IPS-20b (cell line): ENCODE results near the gene FBXL20.

Source experiments
- H3K27ac ChIP-seq: one replicate; pipeline ENCODE4 v1.5.1; 2013; ENCODE audit warnings: low read length
- H3K27me3 ChIP-seq: 2 replicates; pipeline ENCODE4 v1.6.1; 2013; ENCODE audit warnings: mild to moderate bottlenecking, low read length, inconsistent platforms; ENCODE audit not compliant: insufficient read depth
- H3K36me3 ChIP-seq: 2 replicates; pipeline ENCODE4 v1.6.1; 2013; ENCODE audit warnings: low read depth, mild to moderate bottlenecking, inconsistent platforms, low read length, moderate library complexity; ENCODE audit not compliant: insufficient read depth
- H3K4me1 ChIP-seq: 2 replicates; pipeline ENCODE4 v1.6.1; 2013; ENCODE audit warnings: mild to moderate bottlenecking, control low read depth, inconsistent platforms, low read length, moderate library complexity; ENCODE audit not compliant: insufficient read depth
- H3K4me3 ChIP-seq: 2 replicates; pipeline ENCODE4 v1.5.1; 2013; ENCODE audit warnings: mild to moderate bottlenecking, low read length, inconsistent platforms
- H3K9ac ChIP-seq: 2 replicates; pipeline ENCODE4 v1.6.1; 2013; ENCODE audit warnings: low read depth, mild to moderate bottlenecking, inconsistent platforms, low read length, moderate library complexity
- H3K9me3 ChIP-seq: 2 replicates; pipeline ENCODE4 v1.6.1; 2013; ENCODE audit warnings: mild to moderate bottlenecking, low read depth, low read length, inconsistent platforms; ENCODE audit not compliant: insufficient read depth

The FBXL20 gene

DNA sequence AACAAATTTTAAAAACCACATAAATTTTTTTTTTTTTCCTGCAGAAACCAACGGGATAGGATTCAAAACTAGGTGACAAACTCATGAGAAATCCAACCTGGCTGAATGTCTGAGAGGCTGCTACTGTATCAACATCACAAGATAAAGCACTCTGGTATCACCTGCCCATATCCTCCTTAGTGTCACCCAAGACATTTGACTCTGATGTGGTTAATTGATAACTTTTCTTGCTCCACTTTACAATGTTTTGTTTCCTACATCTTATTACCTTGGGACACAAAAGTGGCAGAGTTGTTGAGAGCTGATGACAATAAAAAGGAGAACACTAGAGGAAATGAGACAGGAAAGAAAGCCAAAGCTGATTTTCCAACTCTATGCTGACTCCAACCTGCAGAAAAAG lies 4.0 kb upstream of the FBXL20 start:
- H3K4me1 ChIP-seq, result peaks cover 3% of the 10 kb centered on the region; the same call in 1 of the 2 replicates
- H3K4me3 ChIP-seq, result no peak overlapping the region
- H3K9me3 ChIP-seq, result no peaks in the 10 kb centered on the region
- no peak overlapping the region for H3K9ac ChIP-seq
- peaks cover 45% of the 10 kb centered on the region for H3K36me3 ChIP-seq
- H3K27ac ChIP-seq, result no peak overlapping the region
- peaks cover 2% of the 10 kb centered on the region; the same call in 1 of the 2 replicates for H3K27me3 ChIP-seq

DNA sequence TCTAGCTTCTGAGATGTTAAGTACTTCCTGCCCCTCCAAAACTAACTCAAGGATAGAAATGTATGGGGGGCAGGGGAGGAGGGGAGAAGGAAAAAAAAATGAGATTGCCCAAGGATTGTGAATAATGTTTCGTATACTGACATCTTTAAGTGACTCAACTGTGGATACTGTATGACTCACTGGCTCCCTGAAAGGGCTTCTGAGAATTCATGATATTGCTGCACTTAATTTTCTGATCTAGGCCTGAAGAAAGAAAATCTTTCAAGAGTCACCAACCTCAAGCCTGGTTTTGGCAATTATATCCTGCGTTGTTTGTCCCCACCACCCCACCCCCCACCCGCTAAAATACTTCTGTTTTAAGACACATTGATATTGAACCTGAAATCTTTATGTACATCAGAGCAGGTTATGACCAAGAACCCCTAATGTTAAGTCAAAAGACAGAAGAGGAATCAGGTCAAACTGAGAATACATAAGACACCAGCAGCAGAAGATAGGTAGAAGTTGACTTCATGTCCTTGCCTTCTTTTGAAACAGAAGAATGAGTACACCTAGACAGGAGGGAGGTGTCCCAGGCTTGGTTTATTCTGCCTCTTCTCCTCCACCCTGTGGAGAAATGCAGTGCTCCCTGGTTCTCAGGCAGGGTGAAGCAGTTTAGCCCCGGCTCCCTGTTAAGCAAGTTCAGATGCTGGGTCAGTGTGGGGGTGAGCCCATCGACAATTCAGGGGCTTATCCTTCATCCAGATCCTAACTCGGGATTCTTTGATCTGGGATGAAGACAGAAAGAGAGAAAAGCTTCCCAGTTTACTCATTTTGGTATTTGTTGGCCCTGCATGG lies 3.3 kb upstream of the FBXL20 start:
- Histone ChIP-seq H3K9ac (no peak overlapping the region), H3K4me1 (peaks cover 3% of the 10 kb centered on the region; the same call in 1 of the 2 replicates), H3K27ac (no peak overlapping the region)

DNA sequence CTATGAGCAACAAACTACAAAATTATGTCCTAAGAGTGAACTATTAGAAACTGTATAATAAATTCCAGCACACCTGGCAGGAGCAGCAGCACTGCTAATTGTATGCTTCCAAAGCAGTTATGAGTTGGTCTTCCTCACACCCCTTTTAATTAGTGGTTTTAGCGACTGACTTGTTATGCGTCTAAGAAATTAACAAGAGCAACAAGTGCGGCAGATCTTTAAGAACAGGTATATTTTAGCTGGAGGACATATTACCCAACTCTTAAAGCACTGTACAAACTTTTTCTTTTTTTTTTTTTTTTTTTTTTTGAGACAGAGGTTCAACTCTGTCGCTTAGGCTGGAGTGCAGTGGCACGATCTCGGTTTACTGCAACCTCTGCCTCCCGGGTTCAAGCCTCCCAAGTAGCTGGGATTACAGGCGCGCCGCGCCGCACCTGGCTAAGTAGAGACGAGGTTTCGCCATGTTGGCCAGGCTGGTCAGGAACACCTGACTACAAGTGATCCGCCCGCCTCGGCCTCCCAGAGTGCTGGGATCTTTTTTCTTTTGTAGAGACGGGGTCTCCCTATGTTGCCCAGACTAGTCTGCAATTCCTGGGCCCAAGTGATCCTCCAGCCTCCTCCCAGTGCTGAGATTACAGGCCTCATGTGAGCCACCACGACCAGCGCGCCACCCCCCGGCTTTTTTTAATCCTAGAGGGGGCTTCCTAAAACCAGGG lies 1.6 kb upstream of the FBXL20 start:
- peaks cover 21% of the 10 kb centered on the region for H3K36me3 ChIP-seq
- H3K9me3 ChIP-seq, result no peaks in the 10 kb centered on the region
- peaks cover 3% of the 10 kb centered on the region; the same call in 1 of the 2 replicates for H3K4me1 ChIP-seq
- H3K4me3 ChIP-seq, result peak overlapping the region; percentile 80; the same call in 1 of the 2 replicates
- no peak overlapping the region for H3K9ac ChIP-seq
- peaks cover 10% of the 10 kb centered on the region; the same call in 1 of the 2 replicates for H3K27me3 ChIP-seq
- no peak overlapping the region for H3K27ac ChIP-seq

More for the DNA sequence above, 3.3 kb upstream of the FBXL20 start:
- Histone ChIP-seq H3K36me3 (peaks cover 38% of the 10 kb centered on the region), H3K9me3 (no peaks in the 10 kb centered on the region), H3K4me3 (no peak overlapping the region), H3K27me3 (peaks cover 9% of the 10 kb centered on the region; the same call in 1 of the 2 replicates)

DNA sequence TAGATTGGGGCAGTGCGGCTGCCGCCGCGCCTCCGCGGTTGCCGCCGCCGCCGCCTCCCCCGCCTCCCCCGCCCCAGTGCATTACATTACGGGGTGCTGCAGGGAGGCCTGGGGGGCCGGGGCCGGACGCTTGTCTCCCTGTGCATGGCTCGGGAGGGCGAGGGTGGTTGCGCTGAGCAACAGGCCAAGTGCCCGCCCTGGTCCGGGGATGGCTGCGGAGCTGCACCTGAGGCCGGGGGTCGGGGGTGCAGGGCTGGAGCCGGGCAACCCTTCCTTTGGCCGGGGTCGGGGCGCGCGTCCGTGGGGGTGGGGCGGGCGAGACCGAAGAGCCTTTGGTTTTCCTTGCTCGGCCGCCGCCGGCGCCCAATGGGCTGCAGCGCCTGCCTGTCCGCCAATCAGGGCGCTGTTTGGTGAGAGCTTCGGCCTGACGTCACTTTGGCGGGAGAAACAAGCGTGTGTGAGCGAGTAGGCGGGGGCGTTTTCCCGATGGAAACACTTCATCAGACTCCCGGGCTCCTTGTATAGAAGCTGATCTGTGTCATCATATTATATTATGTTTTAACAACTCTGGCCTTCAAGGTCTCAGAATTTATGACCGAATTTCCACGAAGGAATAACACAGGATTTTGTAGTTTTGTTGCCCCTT lies 941 bp upstream of the FBXL20 start:
- Histone ChIP-seq H3K27ac (no peak overlapping the region), H3K9me3 (no peaks in the 10 kb centered on the region), H3K9ac (peak overlapping the region; percentile 75; the same call in 1 of the 2 replicates), H3K4me1 (peaks cover 3% of the 10 kb centered on the region; the same call in 1 of the 2 replicates), H3K4me3 (peak overlapping the region; percentile 80; the same call in 1 of the 2 replicates), H3K36me3 (peaks cover 14% of the 10 kb centered on the region), H3K27me3 (peaks cover 10% of the 10 kb centered on the region; the same call in 1 of the 2 replicates)

DNA sequence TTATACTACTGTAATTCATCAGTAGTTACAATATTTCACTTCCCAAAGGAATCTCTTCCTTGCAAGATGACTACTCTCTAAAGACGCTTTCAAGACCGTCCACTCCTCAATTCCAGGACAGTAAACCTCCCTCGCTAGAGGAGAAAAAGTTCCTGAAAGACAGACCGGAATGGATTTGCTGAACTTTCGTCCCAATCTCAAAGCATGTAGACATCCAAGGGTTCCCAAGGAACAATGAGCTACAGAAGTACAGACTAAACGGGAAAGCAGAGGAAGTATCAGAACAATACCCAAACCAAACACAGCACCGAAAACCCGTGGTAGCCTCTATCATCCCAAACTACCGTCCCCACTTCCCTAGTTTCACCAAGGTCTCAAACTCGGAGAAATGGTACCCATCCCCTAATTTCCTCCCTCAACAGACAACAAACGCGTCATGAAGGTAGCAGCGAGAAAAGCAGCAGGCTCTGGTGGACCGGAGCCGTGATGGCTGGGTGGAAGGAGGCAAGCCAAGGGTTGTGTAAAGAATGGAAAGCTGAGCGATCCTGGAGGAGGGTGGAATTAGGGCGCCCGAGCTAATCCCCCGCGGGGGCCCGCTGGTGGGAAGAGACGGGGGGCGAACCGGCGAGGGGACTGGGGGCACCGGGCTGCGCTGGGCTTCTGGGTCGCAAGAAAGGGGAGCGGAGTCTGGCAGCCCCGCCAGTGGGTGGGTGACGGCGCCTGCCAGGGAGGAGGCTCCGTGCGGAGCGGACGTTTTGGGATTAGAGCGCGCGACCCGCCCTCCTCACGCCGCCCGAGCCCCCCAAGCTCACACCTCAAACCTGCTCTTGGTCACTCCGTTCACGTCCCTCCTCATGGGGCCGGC lies 647 bp downstream of the FBXL20 start:
- H3K4me3 ChIP-seq, result peak overlapping the region; percentile 80
- H3K9ac ChIP-seq, result peak overlapping the region; percentile 80
- H3K9me3 ChIP-seq, result no peaks in the 10 kb centered on the region
- peaks cover 3% of the 10 kb centered on the region; the same call in 1 of the 2 replicates for H3K4me1 ChIP-seq
- peaks cover 5% of the 10 kb centered on the region; the same call in 1 of the 2 replicates for H3K36me3 ChIP-seq
- H3K27ac ChIP-seq, result no peak overlapping the region
- H3K27me3 ChIP-seq, result peaks cover 10% of the 10 kb centered on the region; the same call in 1 of the 2 replicates

DNA sequence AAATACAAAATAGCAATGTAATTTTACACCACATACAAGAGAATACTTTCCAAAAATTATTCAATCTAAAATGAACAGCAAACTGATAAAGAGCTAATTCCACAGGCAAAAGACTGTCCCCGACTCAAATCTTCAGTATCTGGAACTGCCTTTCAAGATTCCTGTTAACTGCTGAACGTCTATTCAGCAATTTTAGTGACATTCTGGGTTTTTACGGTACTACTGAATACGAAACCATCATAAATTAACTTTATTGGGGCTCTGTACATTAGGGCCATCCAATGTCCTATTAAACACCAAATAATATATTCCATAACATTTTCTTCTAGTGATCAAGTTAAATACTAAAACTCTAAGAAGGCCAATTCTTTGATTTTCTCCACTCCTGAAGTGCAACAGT lies 1.6 kb downstream of the FBXL20 start:
- peak overlapping the region; percentile 80; the same call in 1 of the 2 replicates for H3K4me3 ChIP-seq
- peaks cover 10% of the 10 kb centered on the region; the same call in 1 of the 2 replicates for H3K27me3 ChIP-seq
- peaks cover 3% of the 10 kb centered on the region; the same call in 1 of the 2 replicates for H3K4me1 ChIP-seq
- peak overlapping the region; percentile 80; the same call in 1 of the 2 replicates for H3K9ac ChIP-seq
- H3K27ac ChIP-seq, result no peak overlapping the region
- no peaks in the 10 kb centered on the region for H3K36me3 ChIP-seq
- no peaks in the 10 kb centered on the region for H3K9me3 ChIP-seq

DNA sequence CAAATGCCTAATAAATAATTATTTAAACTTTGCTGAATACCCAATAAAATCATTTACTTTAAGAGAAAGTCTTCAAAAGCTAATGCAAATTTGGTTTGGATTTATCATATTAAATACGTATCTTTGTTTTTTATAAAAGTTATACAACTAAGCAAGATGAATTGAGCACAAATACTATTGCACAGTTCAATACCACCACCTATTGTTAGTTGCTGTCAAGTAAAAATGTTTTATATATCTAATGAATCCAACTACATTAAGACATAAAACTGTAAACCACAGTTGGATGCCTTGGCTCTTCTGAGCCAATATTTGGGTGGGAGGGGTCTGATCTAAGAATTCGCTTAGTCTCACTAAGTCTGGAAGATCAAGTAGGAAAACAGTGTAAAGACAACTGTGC lies 7.7 kb downstream of the FBXL20 start:
- no peak overlapping the region for H3K9ac ChIP-seq
- no peaks in the 10 kb centered on the region for H3K4me1 ChIP-seq
- H3K9me3 ChIP-seq, result no peaks in the 10 kb centered on the region
- H3K27ac ChIP-seq, result no peak overlapping the region
- H3K4me3 ChIP-seq, result no peak overlapping the region
- no peaks in the 10 kb centered on the region for H3K36me3 ChIP-seq
- H3K27me3 ChIP-seq, result no peaks in the 10 kb centered on the region

DNA sequence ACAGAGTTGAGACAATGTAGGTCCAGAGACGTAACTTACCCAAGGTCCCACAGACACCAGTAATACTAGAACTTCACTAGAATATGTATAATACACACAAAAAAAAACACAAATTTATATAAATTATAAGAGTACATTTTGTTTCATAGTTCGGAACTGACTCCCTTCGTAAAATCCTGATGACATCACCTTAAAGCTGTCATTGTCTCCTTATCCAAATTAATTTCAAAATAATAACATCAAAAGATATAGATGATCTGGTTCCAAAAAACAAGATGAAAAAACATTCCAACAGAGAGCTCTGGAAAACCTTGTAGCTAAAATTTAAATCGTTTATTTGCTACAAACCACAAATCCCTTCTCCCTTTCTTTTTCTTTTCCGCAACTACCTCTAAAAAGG lies 10.0 kb downstream of the FBXL20 start:
- H3K36me3 ChIP-seq, result no peaks in the 10 kb centered on the region
- H3K4me1 ChIP-seq, result no peaks in the 10 kb centered on the region
- no peak overlapping the region for H3K27ac ChIP-seq
- no peak overlapping the region for H3K9ac ChIP-seq
- no peaks in the 10 kb centered on the region for H3K27me3 ChIP-seq
- H3K9me3 ChIP-seq, result no peaks in the 10 kb centered on the region
- no peak overlapping the region for H3K4me3 ChIP-seq

DNA sequence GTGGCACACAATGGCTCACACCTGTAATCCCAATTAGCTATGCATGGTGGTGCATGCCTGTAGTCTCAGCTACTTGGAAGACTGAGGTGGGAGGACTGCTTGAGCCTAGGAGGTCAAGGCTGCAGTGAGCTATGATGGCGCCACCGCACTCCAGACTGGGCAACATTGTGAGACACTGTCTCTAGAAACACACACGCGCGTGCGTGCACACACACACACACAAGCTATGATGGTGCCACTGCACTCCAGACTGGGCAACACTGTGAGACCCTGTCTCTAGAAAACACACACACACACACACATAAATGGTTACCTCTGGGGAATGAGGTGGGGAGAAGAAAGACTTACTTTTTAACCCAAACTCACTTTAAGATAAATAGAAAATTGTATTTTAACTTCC lies 16.4 kb downstream of the FBXL20 start:
- no peaks in the 10 kb centered on the region for H3K4me1 ChIP-seq
- H3K36me3 ChIP-seq, result no peaks in the 10 kb centered on the region
- H3K27me3 ChIP-seq, result no peaks in the 10 kb centered on the region
- H3K27ac ChIP-seq, result no peak overlapping the region
- H3K4me3 ChIP-seq, result no peak overlapping the region
- H3K9ac ChIP-seq, result no peak overlapping the region
- no peaks in the 10 kb centered on the region for H3K9me3 ChIP-seq

DNA sequence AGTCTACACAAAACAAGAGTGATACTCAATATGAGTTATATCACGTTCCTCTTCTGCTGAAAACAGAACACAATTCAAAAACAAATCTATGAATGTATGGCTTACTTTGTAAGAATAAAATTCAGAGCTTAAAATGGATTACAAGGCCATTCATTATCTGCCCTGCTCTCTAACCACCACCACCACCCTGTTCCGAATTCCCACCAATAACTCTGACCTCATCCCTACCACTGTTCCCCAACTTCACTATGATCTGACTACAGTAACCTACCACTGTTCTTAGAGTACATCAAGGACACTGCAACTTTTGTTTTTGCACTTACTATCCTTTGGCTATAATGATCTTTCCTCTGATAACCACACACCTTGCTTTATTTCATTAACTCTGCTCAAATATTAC lies 21.3 kb downstream of the FBXL20 start:
- no peaks in the 10 kb centered on the region for H3K9me3 ChIP-seq
- no peaks in the 10 kb centered on the region for H3K36me3 ChIP-seq
- H3K27me3 ChIP-seq, result no peaks in the 10 kb centered on the region
- H3K9ac ChIP-seq, result no peak overlapping the region
- H3K27ac ChIP-seq, result no peak overlapping the region
- no peaks in the 10 kb centered on the region for H3K4me1 ChIP-seq
- no peak overlapping the region for H3K4me3 ChIP-seq

DNA sequence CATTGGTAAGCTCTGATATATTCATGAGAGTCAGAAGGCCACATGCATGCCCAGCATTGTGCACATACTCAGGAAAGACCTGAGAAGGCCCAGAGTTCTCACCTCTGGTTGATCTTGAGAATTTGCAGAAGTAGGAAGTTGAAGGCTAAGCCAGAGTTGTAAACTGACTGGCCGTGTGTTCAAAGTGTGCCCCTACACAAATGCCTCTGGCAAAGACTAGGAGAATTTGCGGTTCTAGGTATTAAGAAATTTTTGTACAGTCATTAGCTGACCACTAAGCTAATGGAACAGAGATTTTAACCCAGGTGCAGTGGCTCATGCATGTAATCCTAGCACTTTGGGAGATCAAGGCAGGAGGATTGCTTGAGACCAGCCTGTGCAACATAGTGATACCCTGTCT lies 25.0 kb downstream of the FBXL20 start:
- H3K27me3 ChIP-seq, result no peaks in the 10 kb centered on the region
- no peak overlapping the region for H3K9ac ChIP-seq
- no peak overlapping the region for H3K27ac ChIP-seq
- H3K9me3 ChIP-seq, result no peaks in the 10 kb centered on the region
- H3K36me3 ChIP-seq, result no peaks in the 10 kb centered on the region
- no peak overlapping the region for H3K4me3 ChIP-seq
- no peaks in the 10 kb centered on the region for H3K4me1 ChIP-seq
